ENCODE results near the gene PDP2.

Gene PDP2

DNA sequence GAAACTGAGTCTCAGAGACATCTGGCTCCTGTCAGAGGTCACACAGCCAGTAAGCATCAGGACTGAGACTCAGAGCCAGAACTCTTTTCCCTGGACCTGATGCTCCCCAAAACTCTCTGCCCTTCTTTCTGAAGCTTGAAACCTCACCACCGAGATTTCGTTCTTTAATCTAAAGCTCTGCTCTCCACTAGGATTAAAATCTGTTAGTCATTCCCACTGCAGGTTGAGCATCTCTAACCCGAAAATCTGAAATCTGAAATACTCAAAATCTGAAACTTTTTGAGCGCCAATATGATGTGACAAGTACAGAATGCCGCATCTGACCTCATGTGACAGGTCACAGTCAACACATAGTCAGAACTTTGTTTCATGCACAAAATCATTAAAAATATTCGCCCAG, 36.2 kb downstream of the PDP2 start:
- no peak overlapping the region for H3K4me3 ChIP-seq (ENCODE audit: low read depth, low read length)
- TF ChIP-seq, protein P1, sequence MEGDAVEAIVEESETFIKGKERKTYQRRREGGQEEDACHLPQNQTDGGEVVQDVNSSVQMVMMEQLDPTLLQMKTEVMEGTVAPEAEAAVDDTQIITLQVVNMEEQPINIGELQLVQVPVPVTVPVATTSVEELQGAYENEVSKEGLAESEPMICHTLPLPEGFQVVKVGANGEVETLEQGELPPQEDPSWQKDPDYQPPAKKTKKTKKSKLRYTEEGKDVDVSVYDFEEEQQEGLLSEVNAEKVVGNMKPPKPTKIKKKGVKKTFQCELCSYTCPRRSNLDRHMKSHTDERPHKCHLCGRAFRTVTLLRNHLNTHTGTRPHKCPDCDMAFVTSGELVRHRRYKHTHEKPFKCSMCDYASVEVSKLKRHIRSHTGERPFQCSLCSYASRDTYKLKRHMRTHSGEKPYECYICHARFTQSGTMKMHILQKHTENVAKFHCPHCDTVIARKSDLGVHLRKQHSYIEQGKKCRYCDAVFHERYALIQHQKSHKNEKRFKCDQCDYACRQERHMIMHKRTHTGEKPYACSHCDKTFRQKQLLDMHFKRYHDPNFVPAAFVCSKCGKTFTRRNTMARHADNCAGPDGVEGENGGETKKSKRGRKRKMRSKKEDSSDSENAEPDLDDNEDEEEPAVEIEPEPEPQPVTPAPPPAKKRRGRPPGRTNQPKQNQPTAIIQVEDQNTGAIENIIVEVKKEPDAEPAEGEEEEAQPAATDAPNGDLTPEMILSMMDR (IDR thresholded peaks at IDR 0.05; ENCODE audit: borderline replicate concordance, insufficient read depth, low read depth, low read length): no peak

DNA sequence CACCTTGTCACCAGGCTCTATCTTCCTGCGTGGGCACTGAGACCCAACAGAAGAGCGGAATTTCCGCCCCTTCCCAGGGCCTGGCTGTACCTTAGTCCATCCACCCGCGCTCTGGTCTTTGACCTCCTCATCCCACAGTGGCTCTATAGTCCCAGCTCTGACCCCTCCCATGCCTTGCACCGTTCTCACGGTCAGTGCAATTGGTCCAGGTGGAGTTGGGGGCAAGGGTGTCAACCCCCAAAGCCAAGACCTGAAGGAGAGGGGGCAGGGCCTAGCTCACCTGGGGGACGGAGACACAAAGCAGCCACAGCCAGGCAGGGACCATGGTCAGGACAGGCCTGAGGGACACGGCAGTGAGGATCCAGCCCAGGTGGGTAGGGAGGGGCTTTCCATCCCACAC, 37.4 kb downstream of the PDP2 start:
- TF ChIP-seq, protein P1 (IDR thresholded peaks at IDR 0.05; ENCODE audit: borderline replicate concordance, insufficient read depth, low read depth, low read length): no peak
- no peak overlapping the region for H3K4me3 ChIP-seq (ENCODE audit: low read depth, low read length)

DNA sequence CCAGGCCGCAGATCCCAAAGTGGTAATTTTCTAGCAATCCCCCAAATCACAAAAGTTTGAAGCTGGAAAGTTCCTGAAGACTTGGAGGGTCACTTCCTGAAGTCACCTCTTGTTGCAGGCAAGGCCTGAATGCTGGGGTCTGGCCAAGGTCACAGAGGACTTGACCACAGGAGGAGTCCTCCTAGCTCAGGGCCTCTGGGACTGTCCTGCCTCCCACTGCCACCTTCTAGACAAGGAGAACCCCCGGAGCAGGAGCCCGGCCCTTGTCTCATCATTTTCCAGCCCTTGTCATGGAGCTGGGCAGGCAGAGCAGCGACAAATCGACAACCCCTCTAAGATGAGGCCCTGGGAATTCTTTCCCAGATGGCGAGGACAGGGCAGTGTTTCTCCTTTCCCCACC, 38.0 kb downstream of the PDP2 start:
- no peak overlapping the region for H3K4me3 ChIP-seq (ENCODE audit: low read depth, low read length)
- TF ChIP-seq, protein P1 (IDR thresholded peaks at IDR 0.05; ENCODE audit: borderline replicate concordance, insufficient read depth, low read depth, low read length): no peak

DNA sequence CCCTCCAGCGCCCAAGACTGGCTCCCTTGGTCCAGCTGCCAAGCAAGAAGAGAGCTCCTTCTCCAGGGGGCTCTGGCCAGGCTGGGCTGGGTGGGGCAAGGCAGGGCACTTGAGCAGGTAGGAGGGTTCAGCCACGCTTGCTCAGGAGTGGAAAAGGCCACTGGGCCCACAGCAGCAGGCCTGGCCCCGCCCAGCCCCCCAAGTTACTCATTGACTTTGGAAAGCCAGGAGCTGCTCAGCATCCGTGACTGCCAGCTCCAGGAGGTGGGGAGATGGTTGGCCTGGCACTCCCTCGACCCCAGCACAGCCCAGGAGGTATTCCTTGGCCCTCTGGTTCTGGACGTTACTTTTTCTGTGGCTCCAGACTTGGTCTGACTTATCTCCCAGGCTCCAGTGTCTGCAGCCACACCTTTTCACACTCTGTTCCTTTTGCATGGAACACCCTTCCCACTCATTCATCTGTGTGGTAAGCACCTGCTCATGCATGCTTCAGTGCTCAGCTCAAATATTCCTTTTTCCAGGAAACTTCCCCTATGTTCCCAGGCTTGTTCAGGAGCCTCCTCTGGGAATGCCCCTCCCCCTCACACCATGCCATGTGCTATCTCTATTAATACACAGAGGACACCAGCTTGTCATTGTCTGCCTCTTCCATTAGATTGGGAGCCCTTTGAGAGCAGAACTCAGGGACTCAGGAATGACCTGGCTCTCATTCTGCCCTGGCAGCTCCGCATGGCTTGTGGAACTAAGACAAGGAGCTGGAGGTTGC, 38.7 kb downstream of the PDP2 start, which contains the start of gene CDH16:
TSS of gene CDH16 (minus strand) at position 83 of the 766 bp plus-strand sequence. CDS start 820 bp downstream, outside the sequence.
- TF ChIP-seq, protein P1 (IDR thresholded peaks at IDR 0.05; ENCODE audit: borderline replicate concordance, insufficient read depth, low read depth, low read length): no peak
- no peak within 1 kb of the TSS for H3K4me3 ChIP-seq (ENCODE audit: low read depth, low read length)

DNA sequence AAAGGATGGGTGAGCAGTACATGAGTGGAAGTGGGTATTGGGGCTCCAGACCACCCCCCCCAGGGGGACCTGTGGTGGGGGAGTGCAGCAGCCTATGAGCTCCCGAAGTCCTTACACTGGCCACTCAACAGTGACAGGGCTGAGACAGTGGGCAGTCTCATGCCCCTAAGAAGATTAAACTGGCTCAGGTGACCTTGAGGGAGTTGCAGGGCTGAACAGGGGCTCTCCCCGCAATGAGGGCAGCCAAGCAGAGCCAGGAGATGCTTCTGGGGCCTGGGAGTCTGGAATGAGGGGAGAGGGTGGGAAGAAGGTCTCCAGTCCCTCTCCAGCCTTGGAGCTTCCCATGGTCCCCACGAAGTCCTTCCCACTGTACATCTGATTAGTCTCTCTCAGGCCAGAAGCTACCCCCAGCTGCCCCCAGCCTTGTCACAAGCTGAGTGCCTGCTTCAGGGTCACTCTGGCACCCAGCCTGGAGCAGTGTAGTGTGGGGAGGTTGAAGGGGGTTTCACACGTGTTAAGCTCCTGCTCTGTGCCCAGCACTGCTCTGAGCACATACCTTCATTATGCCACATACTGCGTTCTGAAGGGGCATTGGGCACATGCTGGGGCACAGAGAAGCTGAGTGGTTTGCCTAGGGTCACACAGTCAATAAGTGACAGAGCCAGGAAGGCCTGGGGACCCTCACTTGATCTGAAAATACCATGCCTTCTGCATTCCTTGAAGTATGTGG, 39.4 kb downstream of the PDP2 start:
- no peak overlapping the region for H3K4me3 ChIP-seq (ENCODE audit: low read depth, low read length)
- TF ChIP-seq, protein P1 (IDR thresholded peaks at IDR 0.05; ENCODE audit: borderline replicate concordance, insufficient read depth, low read depth, low read length): no peak

DNA sequence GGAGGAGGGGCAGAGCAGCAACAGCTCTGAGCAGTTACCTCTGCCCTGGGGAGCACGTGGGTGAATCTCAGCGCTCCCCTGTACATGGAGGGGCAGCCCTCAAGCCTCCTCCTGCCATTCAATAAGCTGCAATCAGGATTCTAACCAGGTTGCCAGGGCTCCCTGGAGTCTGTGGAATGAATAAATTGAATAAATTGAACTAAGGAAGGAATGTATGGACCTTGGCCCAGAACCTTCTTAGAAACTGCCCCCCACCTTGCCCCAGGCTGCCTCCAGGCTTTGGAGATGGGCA, 39.9 kb downstream of the PDP2 start:
- no peak overlapping the region for H3K4me3 ChIP-seq (ENCODE audit: low read depth, low read length)
- TF ChIP-seq, protein P1 (IDR thresholded peaks at IDR 0.05; ENCODE audit: borderline replicate concordance, insufficient read depth, low read depth, low read length): no peak

Measured in GM12875 (cell line).